Activated CD4-positive, CD25-positive, alpha-beta regulatory T cell (primary cell): Measurements from ENCODE around the gene NR2F2.

Experiments used
- DNase-seq, 4 experiments: peaks; one replicate each; lab custom pipeline; 2025; lab: John Stamatoyannopoulos, UW

The NR2F2 gene

GRCh38 chr15:96353930-96354730, 23.6 kb downstream of the NR2F2 start:
- DNase-seq: no peak

GRCh38 chr15:96354731-96355567, 24.4 kb downstream of the NR2F2 start:
- DNase-seq: no peak

- DNase-seq: no peak
These were observed 25.2 kb downstream of the NR2F2 start for GRCh38 chr15:96355568-96356187.

- peak; percentile 11 to 47 (median 16) for DNase-seq
These were observed 26.3 kb downstream of the NR2F2 start for GRCh38 chr15:96356494-96357455.

- no peak for DNase-seq
These were observed 27.7 kb downstream of the NR2F2 start for GRCh38 chr15:96358001-96358801.

- DNase-seq: no peak
These were observed 28.5 kb downstream of the NR2F2 start for GRCh38 chr15:96358821-96359615.

GRCh38 chr15:96359616-96360521, 29.4 kb downstream of the NR2F2 start:
- no peak for DNase-seq

- DNase-seq: no peak
These were observed 30.2 kb downstream of the NR2F2 start for GRCh38 chr15:96360581-96361308.

- no peak for DNase-seq
These were observed 31.0 kb downstream of the NR2F2 start for GRCh38 chr15:96361309-96362010.

GRCh38 chr15:96362011-96362754, 31.7 kb downstream of the NR2F2 start:
- no peak for DNase-seq

- no peak for DNase-seq
These were observed 32.5 kb downstream of the NR2F2 start for GRCh38 chr15:96362755-96363651.

GRCh38 chr15:96363707-96364106, 33.2 kb downstream of the NR2F2 start:
- no peak for DNase-seq

- no peak for DNase-seq
These were observed 35.5 kb downstream of the NR2F2 start for GRCh38 chr15:96365781-96366525.

- DNase-seq: no peak
These were observed 36.0 kb downstream of the NR2F2 start for GRCh38 chr15:96366526-96366877.
